GM13977 (cell line): ENCODE results near the gene RNF11.

Experiments used
- DNase-seq: peaks from one replicate; pipeline ENCODE4 v3.0.0; 2012; ENCODE audit warnings: low spot score
- CTCF ChIP-seq: IDR thresholded peaks from 2 replicates; pipeline ENCODE4 v1.5.1; 2012; ENCODE audit warnings: mild to moderate bottlenecking, control low read depth; ENCODE audit not compliant: insufficient read depth; ENCODE audit errors: extremely low read depth, missing control alignments
- in situ Hi-C: fragments of 300-500 bp; cut with MboI; formaldehyde crosslinking; loops from one replicate; pipeline ENCODE4 v1.12.0; 2022; ENCODE audit warnings: low sequenced_read_pairs, low pct_unique_long_range_greater_than_20kb, mixed read lengths, inconsistent platforms; ENCODE audit not compliant: unreplicated experiment

RNF11 gene

GRCh38 chr1:51299185-51299885 is 63.3 kb downstream of the RNF11 start:
- no peak for DNase-seq
- TF ChIP-seq CTCF, result no peak
- in situ Hi-C loops, result no loop called here

DNA sequence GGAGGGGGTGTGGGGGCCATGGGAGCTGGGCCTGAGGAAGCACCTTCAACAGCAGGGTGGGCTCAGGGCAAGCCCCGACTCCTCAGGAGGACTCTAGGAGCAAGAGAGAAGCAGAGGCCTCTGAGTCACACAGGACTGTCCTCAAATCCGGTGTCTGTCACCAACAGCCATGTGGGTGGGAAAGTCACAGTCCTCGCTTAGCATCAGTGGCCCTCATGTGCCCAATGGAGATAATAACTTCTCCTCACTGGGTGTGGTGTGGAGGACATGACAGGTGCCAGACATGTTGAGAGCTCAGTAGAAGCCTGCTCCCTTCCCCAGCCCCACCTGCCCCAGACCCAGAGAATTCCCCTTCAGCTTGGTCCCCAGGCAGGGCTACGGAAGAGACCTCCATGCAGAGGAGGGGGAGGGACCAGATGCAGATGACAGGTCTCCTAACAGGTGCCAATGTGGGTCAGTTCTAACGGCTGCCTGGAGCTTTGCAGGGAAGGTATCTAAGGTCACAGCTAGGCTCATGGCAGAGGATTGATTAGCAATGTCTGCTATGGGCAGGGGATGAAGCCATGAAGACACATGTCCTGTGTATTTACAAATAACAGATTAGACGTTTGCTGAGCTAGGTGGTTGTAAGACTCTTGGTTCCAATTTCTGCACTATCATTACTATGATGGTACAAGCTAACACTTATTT is 64.1 kb downstream of the RNF11 start:
- no peak for TF ChIP-seq CTCF
- DNase-seq, result no peak
- in situ Hi-C loops, result no loop called here

DNA sequence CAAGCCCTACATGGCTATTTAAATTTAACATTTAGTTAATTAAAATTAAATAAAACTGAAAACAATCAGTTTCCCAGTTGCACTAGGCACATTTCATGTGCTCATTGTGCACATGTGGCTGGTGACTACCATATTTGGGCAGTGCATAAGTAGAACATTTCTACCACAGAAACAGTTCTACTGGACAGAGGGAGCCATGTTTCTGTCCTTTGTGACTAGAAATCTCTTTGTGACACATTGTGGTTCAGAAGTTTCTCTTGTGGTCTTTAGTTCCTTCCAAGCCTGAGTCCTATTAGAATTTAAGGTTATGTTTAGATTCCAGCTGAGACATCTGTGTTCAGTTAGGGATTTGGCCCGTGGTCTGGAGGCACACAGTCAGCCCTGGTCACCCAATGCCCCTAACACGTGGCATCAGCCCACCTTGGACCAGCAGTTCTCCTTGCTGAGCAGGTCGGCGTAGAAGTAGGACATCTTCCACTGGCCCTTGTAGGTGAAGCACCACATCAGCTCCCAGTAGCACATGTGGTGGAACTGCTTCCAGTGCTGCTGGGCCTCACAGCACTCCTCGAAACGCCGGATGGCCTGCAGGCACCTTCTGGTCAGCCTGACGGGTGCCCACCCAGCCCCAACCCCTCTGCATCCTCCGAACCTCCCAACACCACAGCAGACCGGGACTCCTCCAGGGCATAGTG is 65.2 kb downstream of the RNF11 start:
- in situ Hi-C loops, result no loop called here
- DNase-seq, result peak; percentile 58
- TF ChIP-seq CTCF, result no peak

GRCh38 chr1:51301844-51302162 is 65.7 kb downstream of the RNF11 start:
- in situ Hi-C loops, result no loop called here
- no peak for TF ChIP-seq CTCF
- DNase-seq, result peak; percentile 53

DNA sequence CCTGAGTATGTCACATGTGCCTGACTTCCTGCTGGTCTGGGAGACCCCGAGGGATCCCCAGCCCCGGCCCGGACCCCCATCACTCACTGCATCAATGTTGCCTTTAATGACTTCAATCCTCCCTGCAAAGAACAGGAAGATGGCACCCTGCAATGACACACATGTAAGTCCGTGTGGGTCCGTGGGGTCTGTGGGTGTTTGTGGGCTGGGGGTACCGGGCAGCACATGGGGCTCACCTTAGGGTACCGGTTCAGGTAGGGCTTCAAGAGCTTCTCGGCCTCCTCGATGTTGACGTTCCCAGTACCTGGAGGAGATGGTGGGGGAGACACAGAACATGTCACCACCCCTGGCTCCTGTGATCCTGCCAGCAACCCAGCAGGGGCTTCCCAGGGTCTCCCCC is 66.2 kb downstream of the RNF11 start:
- no peak for DNase-seq
- TF ChIP-seq CTCF, result no peak
- in situ Hi-C loops, result no loop called here

- in situ Hi-C loops, result no loop called here
- no peak for TF ChIP-seq CTCF
- DNase-seq, result no peak
These were observed 66.7 kb downstream of the RNF11 start for GRCh38 chr1:51302746-51303145.
